Neuronal stem cell (in vitro differentiated cells): ENCODE data around the gene DMD.

Source experiments
- DNase-seq: peaks from one replicate; pipeline ENCODE4 v3.0.0-alpha.2; 2013; ENCODE audit warnings: low spot score
- H2AFZ ChIP-seq: one replicate; pipeline ENCODE4 v1.6.1; 2013; ENCODE audit warnings: mild to moderate bottlenecking, low read length, inconsistent platforms
- H2AK5ac ChIP-seq: 2 replicates; pipeline ENCODE4 v1.6.1; 2013; ENCODE audit warnings: low read depth, mild to moderate bottlenecking, inconsistent platforms, low read length, moderate library complexity, mixed read lengths
- H2BK120ac ChIP-seq: 2 replicates; pipeline ENCODE4 v1.6.1; 2013; ENCODE audit warnings: low read depth, mild to moderate bottlenecking, inconsistent platforms, low read length, moderate library complexity, mixed read lengths
- H2BK12ac ChIP-seq: one replicate; pipeline ENCODE4 v1.6.1; 2013; ENCODE audit warnings: low read length, inconsistent platforms
- H2BK15ac ChIP-seq: 2 replicates; pipeline ENCODE4 v1.6.1; 2013; ENCODE audit warnings: mild to moderate bottlenecking, low read length, inconsistent platforms, mixed read lengths
- H2BK5ac ChIP-seq: one replicate; pipeline ENCODE4 v1.6.1; 2013; ENCODE audit warnings: inconsistent platforms, mild to moderate bottlenecking, low read length, moderate library complexity
- H3K14ac ChIP-seq: one replicate; pipeline ENCODE4 v1.6.1; 2013; ENCODE audit warnings: low read length, inconsistent platforms
- H3K18ac ChIP-seq: 2 replicates; pipeline ENCODE4 v1.6.1; 2013; ENCODE audit warnings: low read length, inconsistent platforms
- H3K23ac ChIP-seq: 2 replicates; pipeline ENCODE4 v1.6.1; 2013; ENCODE audit warnings: low read depth, mild to moderate bottlenecking, mixed read lengths, low read length, inconsistent platforms; ENCODE audit not compliant: poor library complexity
- H3K27ac ChIP-seq: replicated peaks from 3 replicates; pipeline ENCODE4 v1.5.1; 2013; ENCODE audit warnings: low read length, inconsistent platforms
- H3K27me3 ChIP-seq, 3 experiments: 2 replicates each; pipeline ENCODE4 v1.6.1; 2013; ENCODE audit warnings: low read length in 3 of 3, mild to moderate bottlenecking in 2 of 3, inconsistent platforms in 1 of 3, low read depth in 1 of 3, mixed read lengths in 1 of 3, moderate library complexity in 1 of 3; ENCODE audit not compliant: control insufficient read depth in 3 of 3, insufficient read depth in 3 of 3
- H3K36me3 ChIP-seq, 2 donors: replicated peaks in 1 of 2; 2 replicates each; pipeline ENCODE4 v1.6.1; 2013; ENCODE audit warnings: low read length in 2 of 2; ENCODE audit not compliant: control insufficient read depth in 2 of 2, insufficient read depth in 2 of 2
- H3K4ac ChIP-seq: 2 replicates; pipeline ENCODE4 v1.6.1; 2013; ENCODE audit warnings: inconsistent platforms, mild to moderate bottlenecking, low read length, moderate library complexity
- H3K4me1 ChIP-seq, 2 donors: 1 replicate in 1 of 2; 2 replicates in 1 of 2; pipeline ENCODE4 v1.6.1; 2013; ENCODE audit warnings: low read length in 2 of 2, low read depth in 1 of 2; ENCODE audit not compliant: control insufficient read depth in 2 of 2, insufficient read depth in 1 of 2
- H3K4me2 ChIP-seq: one replicate; pipeline ENCODE4 v1.6.1; 2013; ENCODE audit warnings: mild to moderate bottlenecking, low read length, inconsistent platforms; ENCODE audit not compliant: insufficient read depth, poor library complexity, severe bottlenecking
- H3K4me3 ChIP-seq, 2 donors: 2 replicates each; pipeline ENCODE4 v1.5.1; 2013; ENCODE audit warnings: low read length in 2 of 2, mild to moderate bottlenecking in 2 of 2, inconsistent platforms in 1 of 2, moderate library complexity in 1 of 2
- H3K79me1 ChIP-seq: one replicate; pipeline ENCODE4 v1.6.1; 2013; ENCODE audit warnings: low read depth, mild to moderate bottlenecking, inconsistent platforms, low read length, moderate library complexity
- H3K9ac ChIP-seq: one replicate; pipeline ENCODE4 v1.6.1; 2013; ENCODE audit warnings: mild to moderate bottlenecking, low read depth, low read length, inconsistent platforms; ENCODE audit not compliant: poor library complexity
- H3K9me3 ChIP-seq, 2 donors: replicated peaks in 1 of 2; 2 replicates each; pipeline versions ENCODE3 to v1.6.1; 2013; ENCODE audit warnings: low read length in 2 of 2, mild to moderate bottlenecking in 2 of 2, inconsistent platforms in 1 of 2, low read depth in 1 of 2, mixed read lengths in 1 of 2, moderate library complexity in 1 of 2; ENCODE audit not compliant: control insufficient read depth in 2 of 2, insufficient read depth in 1 of 2
- H4K8ac ChIP-seq: one replicate; pipeline ENCODE4 v1.6.1; 2013; ENCODE audit warnings: low read depth, mild to moderate bottlenecking, inconsistent platforms, low read length, moderate library complexity
- H4K91ac ChIP-seq: one replicate; pipeline ENCODE4 v1.6.1; 2013; ENCODE audit warnings: low read length, low read depth, mild to moderate bottlenecking, inconsistent platforms; ENCODE audit not compliant: poor library complexity
- WGBS, 2 donors: extraction: QIAGEN DNeasy Blood & Tissue Kit; methylation state at CpG; one replicate each; pipeline ENCODE4 v1.1.7; 2013; ENCODE audit warnings: missing lambda C conversion rate in 2 of 2, mixed read lengths in 1 of 2; ENCODE audit not compliant: insufficient read length in 2 of 2, insufficient replicate concordance in 1 of 2; ENCODE audit errors: extremely low coverage in 2 of 2; 5-methylcytosine and 5-hydroxymethylcytosine counted together

DMD gene

DNA sequence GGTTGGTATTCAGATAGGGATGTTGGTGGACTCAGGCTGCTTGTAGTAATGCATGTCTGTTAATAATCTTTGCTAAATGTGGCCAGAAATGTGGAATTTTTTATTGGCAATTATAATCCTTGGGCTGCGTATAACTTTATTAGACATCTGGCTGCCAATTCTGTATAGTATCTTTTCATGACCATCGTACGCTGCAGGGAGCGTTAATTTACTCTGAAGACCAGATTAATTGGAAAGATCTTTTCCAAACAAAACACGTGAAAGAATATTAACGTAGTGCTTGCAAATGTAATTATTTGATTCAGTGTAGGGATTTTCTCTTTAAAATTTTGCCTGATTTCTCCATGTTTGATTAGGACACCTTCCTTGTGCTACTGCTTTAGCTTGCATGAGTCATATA lies 2100.7 kb downstream of the DMD start:
- no CpG with 5 or more reads among the region's 6 CpGs for WGBS, 2 donors
- Histone ChIP-seq H2AK5ac (no peak overlapping the region), H2BK15ac (no peak overlapping the region), H3K4me1 (no peaks in the 10 kb centered on the region), H3K36me3 (no peaks in the 10 kb centered on the region), H3K9me3 (no peaks in the 10 kb centered on the region), H3K79me1 (no peaks in the 10 kb centered on the region), H2BK120ac (no peak overlapping the region), H3K14ac (no peak overlapping the region), H3K27me3 (no peaks in the 10 kb centered on the region), H2BK5ac (no peak overlapping the region), H3K27ac (no peak overlapping the region), H3K23ac (no peak overlapping the region), H3K4me2 (no peak overlapping the region), H3K9ac (no peak overlapping the region), H2AFZ (no peak overlapping the region), H3K4ac (no peak overlapping the region), H4K91ac (no peak overlapping the region), H2BK12ac (no peak overlapping the region), H3K18ac (no peak overlapping the region), H4K8ac (no peak overlapping the region), H3K4me3 (no peak overlapping the region)
- no peak for DNase-seq

GRCh38 chrX:31099536-31100090 lies 2111.7 kb downstream of the DMD start:
- no peak for DNase-seq
- Histone ChIP-seq H3K4me3 (no peak overlapping the region), H2AFZ (no peak overlapping the region), H4K8ac (no peak overlapping the region), H3K79me1 (no peaks in the 10 kb centered on the region), H2BK15ac (no peak overlapping the region), H3K9me3 (no peaks in the 10 kb centered on the region), H2BK5ac (no peak overlapping the region), H2BK120ac (no peak overlapping the region), H3K27ac (no peak overlapping the region), H3K23ac (no peak overlapping the region), H3K4me2 (no peak overlapping the region), H3K9ac (no peak overlapping the region), H3K36me3 (no peaks in the 10 kb centered on the region), H3K27me3 (no peaks in the 10 kb centered on the region), H4K91ac (no peak overlapping the region), H2BK12ac (no peak overlapping the region), H3K4me1 (no peaks in the 10 kb centered on the region), H3K18ac (no peak overlapping the region), H3K14ac (no peak overlapping the region), H3K4ac (no peak overlapping the region), H2AK5ac (no peak overlapping the region)
- WGBS, 2 donors, result no CpG with 5 or more reads among the region's 2 CpGs

DNA sequence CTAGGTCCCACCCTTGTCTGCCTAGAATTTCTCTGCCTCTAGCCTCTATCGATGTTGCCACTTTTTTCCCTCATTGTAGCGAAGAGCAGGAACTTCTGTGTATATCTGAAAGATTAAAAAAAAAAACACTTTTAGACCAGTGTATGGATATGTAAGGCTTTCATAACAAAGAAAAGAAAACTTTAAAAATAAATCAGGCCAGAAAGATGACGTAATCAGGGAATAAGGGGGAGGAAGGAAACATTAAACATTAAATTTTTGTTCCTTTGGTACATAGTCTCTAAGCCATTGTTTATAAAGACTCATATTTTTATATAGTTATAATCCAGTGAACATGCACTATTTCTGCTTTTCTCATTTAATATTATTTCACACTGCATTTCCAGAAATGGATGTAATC lies 2113.3 kb downstream of the DMD start:
- no peak overlapping the region for H2BK15ac ChIP-seq
- no peak overlapping the region for H3K23ac ChIP-seq
- no peak overlapping the region for H2BK5ac ChIP-seq
- H3K27me3 ChIP-seq, result no peaks in the 10 kb centered on the region
- no peak overlapping the region for H3K18ac ChIP-seq
- H3K79me1 ChIP-seq, result no peaks in the 10 kb centered on the region
- no peaks in the 10 kb centered on the region for H3K9me3 ChIP-seq
- no peak overlapping the region for H3K4me2 ChIP-seq
- H3K4me3 ChIP-seq, result no peak overlapping the region
- no CpG with 5 or more reads among the region's 3 CpGs for WGBS, 2 donors
- no peak overlapping the region for H3K27ac ChIP-seq
- H2AK5ac ChIP-seq, result no peak overlapping the region
- DNase-seq, result no peak
- H3K4ac ChIP-seq, result no peak overlapping the region
- no peaks in the 10 kb centered on the region for H3K4me1 ChIP-seq
- H2BK120ac ChIP-seq, result no peak overlapping the region
- no peak overlapping the region for H4K8ac ChIP-seq
- no peak overlapping the region for H3K9ac ChIP-seq
- H2BK12ac ChIP-seq, result no peak overlapping the region
- no peaks in the 10 kb centered on the region for H3K36me3 ChIP-seq
- H3K14ac ChIP-seq, result no peak overlapping the region
- H4K91ac ChIP-seq, result no peak overlapping the region
- H2AFZ ChIP-seq, result no peak overlapping the region

GRCh38 chrX:31093639-31093975 lies 2117.7 kb downstream of the DMD start:
- no peak overlapping the region for H2BK15ac ChIP-seq
- H3K4ac ChIP-seq, result no peak overlapping the region
- H4K8ac ChIP-seq, result no peak overlapping the region
- no peak overlapping the region for H2BK5ac ChIP-seq
- no peak overlapping the region for H3K14ac ChIP-seq
- H4K91ac ChIP-seq, result no peak overlapping the region
- H3K4me3 ChIP-seq, result no peak overlapping the region
- no peak overlapping the region for H3K27ac ChIP-seq
- H3K4me2 ChIP-seq, result no peak overlapping the region
- H3K9me3 ChIP-seq, result no peaks in the 10 kb centered on the region
- H2AK5ac ChIP-seq, result no peak overlapping the region
- no peak overlapping the region for H3K9ac ChIP-seq
- H3K79me1 ChIP-seq, result no peaks in the 10 kb centered on the region
- H2BK120ac ChIP-seq, result no peak overlapping the region
- H3K27me3 ChIP-seq, result no peaks in the 10 kb centered on the region
- H3K18ac ChIP-seq, result no peak overlapping the region
- no peak overlapping the region for H2BK12ac ChIP-seq
- no peaks in the 10 kb centered on the region for H3K36me3 ChIP-seq
- no peak overlapping the region for H2AFZ ChIP-seq
- no CpG with 5 or more reads among the region's 4 CpGs for WGBS, 2 donors
- no peak for DNase-seq
- H3K4me1 ChIP-seq, result peaks cover 0 to 2% of the 10 kb centered on the region in 2 donors
- H3K23ac ChIP-seq, result no peak overlapping the region
